ENCODE data around the gene PHF12.

DNA sequence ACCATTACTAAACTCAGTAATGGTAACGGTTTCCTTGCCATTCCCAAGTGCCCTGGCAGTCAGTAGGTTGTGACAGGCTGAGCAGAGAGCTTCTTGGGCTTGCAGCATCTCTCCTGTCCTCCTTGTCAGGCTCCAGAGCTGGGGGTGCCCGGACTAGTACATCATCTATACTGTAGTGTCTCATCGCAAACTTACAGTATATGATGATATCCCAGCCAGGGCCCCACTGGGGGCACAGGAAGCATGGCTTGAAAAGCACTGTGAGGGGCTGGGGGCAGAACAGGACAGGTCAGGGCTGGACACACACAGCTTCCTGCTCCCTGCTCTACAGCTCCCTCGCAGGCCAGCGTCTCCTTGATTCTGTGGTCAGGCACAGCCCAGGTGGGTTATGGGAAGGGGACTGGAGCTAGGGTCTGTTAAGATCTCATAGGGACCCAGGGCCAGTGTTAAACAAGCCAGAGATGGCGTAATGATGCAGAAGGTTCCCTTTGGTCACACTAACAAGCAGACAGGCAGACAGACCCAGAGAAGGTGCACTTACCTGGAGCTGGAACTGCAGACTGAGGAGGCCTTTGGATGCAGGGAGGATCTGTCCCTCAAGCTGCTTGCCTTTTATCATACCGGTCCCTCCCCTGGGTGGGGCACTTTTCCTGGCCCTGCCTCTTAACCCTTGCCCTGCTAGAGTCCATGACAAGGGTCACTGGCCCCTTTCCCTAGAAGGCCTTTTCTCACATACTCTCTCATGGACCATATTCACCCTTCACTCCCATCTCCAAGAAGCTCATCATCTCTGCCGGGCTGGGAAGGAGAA, 89.7 kb downstream of the PHF12 start:
- TF ChIP-seq, protein P1, sequence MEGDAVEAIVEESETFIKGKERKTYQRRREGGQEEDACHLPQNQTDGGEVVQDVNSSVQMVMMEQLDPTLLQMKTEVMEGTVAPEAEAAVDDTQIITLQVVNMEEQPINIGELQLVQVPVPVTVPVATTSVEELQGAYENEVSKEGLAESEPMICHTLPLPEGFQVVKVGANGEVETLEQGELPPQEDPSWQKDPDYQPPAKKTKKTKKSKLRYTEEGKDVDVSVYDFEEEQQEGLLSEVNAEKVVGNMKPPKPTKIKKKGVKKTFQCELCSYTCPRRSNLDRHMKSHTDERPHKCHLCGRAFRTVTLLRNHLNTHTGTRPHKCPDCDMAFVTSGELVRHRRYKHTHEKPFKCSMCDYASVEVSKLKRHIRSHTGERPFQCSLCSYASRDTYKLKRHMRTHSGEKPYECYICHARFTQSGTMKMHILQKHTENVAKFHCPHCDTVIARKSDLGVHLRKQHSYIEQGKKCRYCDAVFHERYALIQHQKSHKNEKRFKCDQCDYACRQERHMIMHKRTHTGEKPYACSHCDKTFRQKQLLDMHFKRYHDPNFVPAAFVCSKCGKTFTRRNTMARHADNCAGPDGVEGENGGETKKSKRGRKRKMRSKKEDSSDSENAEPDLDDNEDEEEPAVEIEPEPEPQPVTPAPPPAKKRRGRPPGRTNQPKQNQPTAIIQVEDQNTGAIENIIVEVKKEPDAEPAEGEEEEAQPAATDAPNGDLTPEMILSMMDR (IDR thresholded peaks at IDR 0.05; ENCODE audit: borderline replicate concordance, extremely low read depth, low read length, poor library complexity, severe bottlenecking): no peak
- TF ChIP-seq EZH2 (IDR thresholded peaks at IDR 0.05; ENCODE audit: borderline replicate concordance, low read depth, low read length, severe bottlenecking): no peak

Data from DND-41 (cell line).